GM18907 (cell line): Measurements from ENCODE around the gene BPIFB4.
"Not testable (repeated sequence)": the region's sequence is repeated elsewhere in the genome, so short reads cannot be mapped to it uniquely, and the experiment has no call there.

ENCODE experiments used
- ATAC-seq: cut with Tn5 transposase; IDR thresholded peaks from one replicate; pipeline ENCODE4 v1.9.1; 2021; ENCODE audit warnings: mild to moderate bottlenecking, moderate library complexity; ENCODE audit not compliant: unreplicated experiment

BPIFB4 gene

DNA sequence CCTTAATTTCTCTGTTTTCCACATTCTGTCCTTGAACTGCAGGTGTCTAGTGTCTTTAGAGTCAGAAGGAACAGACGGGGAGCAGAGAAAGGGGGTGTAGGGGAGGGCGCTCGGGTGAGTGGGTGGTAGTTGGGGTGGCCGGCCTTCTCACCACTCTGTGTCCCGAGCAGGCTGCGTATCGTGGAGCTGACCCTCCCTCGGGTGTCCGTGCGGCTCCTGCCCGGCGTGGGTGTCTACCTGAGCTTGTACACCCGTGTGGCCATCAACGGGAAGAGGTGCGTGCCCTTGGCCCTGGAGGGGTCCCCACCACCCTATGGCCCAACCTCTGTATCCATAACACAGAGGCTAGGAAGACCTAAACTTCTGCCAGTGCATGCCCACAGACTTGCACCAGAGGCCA lies 5.3 kb downstream of the BPIFB4 start:
- no peak for ATAC-seq

DNA sequence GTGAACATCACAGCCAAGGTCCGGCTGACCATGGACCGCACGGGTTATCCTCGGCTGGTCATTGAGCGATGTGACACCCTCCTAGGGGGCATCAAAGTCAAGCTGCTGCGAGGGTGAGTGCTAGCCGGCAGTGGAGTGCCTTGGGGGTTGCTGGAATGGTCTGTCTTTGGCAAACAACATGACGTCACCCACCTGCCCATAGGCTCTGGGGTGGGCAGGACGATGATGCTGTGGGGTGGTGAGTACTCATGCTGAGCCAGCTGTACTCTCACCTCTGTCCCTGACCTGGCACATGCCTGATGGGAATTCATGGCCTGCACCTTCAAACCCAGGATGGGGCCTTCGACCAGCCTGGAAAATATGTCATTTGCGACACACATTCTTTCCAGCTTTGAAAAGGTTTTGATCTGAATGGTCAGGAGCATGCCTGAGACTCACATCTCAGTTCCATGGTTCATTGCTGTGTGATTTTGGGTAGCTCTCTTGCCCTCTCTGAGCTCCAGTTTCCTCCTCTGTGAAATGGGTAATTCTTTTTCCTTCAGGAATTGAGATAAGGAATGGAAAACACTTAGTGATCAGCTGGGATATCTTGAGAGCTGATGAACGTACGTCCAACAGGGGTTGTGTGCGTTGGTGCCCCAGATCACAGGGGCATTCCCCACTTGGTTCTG lies 6.7 kb downstream of the BPIFB4 start:
- ATAC-seq = no peak

DNA sequence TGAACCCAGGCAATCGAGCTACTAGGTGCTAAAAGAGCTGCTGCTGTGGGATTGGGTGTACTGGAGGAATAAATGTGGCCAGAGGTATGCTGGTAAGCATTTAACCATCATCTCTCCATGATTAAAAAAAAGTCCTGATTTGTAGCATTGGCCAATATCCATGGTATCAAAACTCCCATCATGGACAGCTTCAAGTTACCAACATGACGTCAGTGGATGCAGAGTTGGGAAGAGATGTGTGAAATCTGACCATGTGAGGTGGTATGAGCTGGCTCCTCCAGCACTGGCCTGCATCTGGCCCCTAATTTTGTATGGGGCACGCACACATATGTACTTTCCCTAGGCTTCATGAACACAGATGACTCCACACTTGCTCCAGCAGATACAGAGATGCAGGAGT lies 11.7 kb downstream of the BPIFB4 start:
- ATAC-seq = no peak

DNA sequence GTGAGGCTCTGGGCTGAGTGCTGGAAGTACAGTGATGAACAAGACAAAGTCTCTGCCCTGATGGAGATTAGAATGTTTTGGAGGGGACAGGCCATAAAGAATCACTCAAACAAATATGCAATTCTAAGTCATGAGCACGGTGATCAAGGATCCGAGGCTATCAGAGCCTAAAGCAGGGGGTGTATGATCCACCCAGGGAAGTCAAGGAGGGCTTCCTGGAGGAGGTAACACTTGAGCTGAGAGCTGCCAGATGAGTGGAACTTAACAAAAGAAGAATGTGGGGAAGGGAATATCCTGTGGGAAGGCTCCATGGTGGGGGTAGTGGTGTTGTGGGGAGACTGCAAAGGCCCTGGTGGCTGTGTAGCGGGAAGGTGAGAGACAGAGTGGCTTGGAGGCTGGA lies 12.2 kb downstream of the BPIFB4 start:
- ATAC-seq = no peak

DNA sequence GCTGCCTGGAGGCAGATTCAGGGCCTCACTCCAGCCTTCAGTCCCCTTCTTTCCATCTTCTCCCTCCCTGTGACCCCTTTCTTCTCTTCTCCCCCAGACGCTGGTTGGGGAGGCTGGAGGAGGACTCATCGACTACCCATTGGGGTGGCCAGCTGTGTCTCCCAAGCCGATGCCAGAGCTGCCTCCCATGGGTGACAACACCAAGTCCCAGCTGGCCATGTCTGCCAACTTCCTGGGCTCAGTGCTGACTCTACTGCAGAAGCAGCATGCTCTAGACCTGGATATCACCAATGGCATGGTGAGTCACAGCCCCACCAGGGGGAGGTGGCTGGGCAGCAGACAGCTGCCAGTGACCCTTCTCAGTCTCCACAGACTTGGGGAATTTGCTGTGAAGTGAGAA lies 12.9 kb downstream of the BPIFB4 start:
- no peak for ATAC-seq

DNA sequence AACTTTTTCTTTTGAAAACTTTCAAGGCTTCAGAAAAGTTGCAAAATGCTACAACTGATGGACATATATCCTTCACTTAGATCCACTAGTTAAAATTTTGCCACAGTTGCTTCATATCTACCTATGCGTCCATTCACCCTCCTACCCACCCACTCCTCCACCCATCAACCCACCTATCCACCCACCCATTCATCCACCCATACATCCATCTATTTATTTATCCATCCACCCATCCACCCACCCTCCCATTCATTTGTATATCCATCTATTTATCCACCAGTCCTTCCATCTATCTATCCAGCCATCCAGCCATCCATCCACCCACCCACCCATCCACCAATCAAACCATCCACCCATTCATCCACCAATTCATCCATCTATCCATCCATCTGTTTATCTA lies 13.6 kb downstream of the BPIFB4 start:
- no peak for ATAC-seq

DNA sequence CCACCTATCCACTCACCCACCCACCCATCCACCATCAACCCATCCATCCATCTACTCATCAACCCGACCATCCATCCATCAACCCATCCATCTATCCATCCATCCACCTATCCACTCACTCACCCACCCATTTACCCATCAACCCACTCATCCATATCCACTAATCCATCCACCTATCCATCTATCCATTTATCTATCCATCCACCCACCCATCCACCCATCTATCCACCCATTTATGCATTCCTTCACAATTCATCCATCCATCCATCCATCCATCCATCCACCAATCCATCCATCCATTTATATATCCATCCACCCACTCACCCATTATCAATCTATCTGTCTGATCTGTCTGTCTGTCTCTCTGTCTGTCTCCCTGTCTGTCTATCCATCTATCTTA lies 14.1 kb downstream of the BPIFB4 start:
- ATAC-seq = no peak

DNA sequence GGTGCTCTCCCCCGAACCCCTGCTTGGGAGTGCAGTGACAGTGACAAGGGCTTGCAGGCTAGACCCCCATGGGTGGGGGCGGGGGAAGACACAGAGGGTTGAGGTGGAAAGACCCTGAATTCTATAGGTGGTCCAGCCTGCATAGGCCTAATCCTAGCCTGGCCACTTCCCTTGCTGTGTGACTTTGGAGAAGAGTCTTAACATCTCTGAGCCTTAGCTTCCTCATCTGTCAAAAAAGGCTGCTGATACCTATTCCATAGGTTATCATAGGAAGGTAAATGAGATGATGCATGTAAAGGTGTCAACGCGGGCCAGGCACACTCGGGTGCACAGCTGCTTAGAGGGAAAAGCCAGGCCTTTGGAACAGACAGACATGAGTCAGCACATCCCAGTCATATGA lies 15.8 kb downstream of the BPIFB4 start:
- no peak for ATAC-seq

DNA sequence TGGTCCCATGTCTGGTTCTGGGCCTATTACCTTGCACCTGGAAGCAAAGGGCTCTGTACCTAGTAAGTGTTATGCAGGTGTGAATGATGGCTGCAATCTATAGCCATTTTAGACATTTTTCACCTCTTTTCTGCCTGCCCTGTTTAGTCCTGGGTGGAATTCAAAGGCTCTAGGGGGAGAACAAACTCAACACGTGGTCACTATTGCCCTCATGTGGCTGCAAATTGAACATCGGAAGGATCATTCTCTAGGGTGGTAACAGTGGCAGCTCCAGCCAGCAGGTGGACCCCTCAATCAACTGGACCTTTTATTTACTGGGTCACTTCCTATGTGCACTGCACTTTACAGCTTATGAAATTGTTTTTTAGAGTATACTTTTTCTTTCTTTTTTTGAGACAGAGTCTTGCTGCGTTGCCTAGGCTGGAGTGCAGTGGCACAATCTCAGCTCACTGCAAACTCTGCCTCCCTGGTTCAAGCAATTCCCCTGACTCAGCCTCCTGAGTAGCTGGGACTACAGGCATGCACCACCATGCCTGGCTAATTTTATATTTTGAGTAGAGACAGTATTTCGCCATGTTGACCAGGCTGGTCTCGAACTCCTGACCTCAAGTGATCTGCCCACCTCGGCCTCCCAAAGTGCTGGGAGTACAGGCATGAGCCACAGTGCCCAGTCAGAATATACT lies 16.6 kb downstream of the BPIFB4 start:
- ATAC-seq = not testable (repeated sequence)

DNA sequence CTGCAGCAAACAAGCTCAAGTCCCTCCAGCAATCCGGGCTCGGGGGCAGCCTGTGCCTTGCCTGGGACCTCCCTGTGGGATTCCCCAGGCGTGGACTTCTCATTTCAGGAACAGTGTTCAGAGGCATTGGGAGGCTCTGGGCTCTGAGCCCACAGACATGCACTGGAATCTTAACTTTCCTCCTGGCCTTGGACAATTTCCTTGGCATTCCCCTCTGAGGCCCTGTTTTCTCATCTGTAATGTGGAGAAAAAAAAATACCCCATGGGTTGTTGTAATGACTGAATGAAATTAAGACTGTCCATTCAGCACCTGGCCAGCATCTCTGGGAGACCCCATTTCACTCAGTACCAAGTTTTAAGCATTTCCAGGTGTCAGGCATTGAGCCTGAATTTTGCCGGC lies 17.6 kb downstream of the BPIFB4 start:
- ATAC-seq = no peak

DNA sequence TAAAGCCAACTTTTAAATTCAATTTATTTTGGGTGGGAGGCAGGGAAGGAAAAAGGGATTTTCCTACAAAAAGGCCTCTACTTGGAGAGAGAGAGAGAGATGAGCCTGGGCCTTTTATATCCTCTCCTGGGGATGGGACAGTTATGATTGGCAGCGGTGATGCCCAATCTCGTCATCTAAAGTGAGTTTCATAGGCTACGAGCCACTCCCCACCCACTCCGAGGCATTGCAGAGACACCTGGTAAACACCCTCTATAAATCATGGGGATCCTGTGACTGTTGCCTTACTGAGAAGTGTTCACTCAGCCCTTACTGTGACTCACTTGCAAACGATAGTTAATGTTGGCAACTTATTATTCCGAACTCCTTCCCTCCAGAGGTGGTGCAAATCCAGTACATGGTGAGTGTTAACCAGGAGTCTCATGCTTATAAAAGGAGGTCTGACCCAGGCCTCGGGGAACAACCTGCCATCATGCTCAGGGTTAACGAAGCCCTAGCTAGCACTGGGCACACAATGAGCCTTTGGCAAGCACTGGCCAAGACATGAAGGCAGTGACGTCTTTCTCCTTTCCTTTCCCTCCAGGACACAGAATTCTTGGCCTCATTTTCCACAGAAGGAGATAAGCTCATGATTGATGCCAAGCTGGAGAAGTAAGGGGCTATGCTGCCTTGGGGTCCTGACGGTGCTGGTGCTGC lies 20.5 kb downstream of the BPIFB4 start:
- no peak for ATAC-seq

DNA sequence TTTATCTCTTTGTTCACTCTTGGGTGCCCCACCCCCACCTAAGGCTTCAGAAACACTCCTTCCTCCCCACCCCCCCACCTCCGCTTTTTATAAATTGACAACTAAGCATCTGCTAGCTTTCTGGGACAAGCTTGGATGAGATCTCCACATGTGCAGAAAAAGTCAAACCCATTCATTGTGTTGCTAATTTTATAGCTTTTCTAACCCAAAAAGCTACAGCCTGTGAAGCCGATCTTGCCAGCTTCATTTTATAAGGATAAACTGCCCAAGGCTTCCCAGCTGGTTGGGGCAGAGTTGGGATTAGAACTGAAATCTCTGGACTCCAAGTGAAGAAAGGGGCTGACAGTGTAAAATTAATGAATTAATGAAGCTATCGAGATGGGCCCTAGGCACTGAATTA lies 24.1 kb downstream of the BPIFB4 start:
- no peak for ATAC-seq

DNA sequence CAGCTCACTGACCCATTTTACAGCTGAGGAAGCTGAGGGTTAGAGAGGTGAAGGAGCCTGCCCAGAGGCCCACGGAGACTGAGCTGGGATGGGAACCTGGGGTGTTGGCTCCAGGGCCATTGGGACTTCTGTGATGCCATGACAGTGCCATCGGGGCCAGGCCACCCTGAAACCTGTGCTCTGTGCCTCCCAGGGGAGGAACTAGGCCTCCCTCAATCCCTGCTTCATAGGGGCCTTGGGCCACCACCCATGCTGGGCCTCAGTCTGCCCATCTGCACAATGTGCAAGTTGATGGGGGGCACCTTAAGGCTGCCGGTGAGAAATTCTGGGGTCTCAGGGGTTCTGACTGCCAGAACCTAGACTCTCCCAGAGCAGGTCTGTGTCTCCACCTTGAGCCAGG lies 24.9 kb downstream of the BPIFB4 start:
- ATAC-seq = no peak

DNA sequence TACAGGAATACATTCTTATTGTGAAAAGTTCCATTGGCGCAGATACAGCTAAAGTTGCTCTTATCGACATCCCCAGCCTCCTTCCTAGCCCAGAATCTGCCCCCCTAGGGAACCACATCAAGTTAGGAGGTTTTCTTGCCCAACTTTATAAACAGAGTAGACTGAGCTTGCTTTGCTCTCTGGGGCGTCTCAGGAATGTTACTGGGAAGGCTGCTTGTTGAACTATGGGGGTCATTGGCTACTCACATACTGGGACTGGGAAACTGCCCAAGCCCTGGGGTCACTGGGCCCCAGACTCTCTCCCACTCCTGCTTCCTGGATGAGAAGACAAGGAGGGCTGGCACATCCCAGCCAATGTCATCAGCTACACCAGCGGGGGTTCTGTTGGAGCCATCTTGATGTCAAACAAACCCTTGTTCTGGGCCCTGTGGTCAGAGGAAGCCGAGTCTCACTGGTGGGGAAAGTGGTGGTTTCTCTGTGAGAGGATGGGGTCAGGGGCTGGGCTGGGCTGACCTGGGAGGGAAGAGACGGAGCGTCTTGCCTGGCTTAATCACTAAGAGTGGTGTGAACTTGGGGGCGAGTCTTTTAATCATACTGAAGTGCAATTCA lies 26.0 kb downstream of the BPIFB4 start:
- ATAC-seq = no peak

DNA sequence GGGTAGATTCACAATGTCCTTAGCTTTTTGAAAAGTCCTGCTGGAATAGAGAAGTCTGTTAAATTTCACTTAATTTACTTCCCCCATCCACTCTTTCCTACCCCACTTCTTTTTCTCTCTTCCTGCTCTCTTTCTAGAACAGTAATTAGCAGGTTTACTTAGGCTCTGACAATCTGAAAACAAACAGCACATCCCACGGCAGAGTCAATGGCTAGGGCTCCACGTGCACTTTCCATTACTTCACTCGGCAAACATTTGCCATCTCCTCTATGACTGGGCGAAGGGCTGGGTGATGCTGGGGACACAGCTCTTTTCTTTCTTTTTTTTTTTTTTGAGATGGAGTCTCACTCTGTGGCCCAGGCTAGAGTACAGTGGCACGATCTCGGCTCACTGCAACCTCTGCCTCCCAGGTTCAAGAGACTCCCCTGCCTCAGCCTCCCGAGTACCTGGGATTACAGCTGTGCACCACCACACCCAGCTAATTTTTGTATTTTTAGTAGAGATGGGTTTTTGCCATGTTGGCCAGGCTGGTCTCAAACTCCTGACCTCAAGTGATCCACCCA lies 26.7 kb downstream of the BPIFB4 start:
- not testable (repeated sequence) for ATAC-seq

DNA sequence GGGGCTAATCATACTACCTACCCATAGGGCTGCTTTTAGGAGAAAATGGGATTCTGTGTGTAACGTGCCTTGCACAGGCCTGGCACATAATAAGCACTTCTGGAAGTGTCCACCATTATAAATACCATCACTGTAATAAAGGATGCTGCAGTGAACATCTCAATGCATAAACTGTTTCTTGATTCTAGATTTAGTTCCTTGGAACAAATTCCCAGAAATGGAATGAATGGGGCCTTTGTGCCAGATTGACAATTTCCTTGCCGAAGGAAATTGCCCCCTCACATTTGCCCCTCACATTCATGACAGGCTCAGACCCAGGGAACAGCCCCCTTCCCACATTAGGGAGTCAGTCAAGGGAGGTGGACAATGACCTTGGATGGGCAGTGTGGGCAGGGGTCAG lies 29.2 kb downstream of the BPIFB4 start:
- ATAC-seq = no peak

DNA sequence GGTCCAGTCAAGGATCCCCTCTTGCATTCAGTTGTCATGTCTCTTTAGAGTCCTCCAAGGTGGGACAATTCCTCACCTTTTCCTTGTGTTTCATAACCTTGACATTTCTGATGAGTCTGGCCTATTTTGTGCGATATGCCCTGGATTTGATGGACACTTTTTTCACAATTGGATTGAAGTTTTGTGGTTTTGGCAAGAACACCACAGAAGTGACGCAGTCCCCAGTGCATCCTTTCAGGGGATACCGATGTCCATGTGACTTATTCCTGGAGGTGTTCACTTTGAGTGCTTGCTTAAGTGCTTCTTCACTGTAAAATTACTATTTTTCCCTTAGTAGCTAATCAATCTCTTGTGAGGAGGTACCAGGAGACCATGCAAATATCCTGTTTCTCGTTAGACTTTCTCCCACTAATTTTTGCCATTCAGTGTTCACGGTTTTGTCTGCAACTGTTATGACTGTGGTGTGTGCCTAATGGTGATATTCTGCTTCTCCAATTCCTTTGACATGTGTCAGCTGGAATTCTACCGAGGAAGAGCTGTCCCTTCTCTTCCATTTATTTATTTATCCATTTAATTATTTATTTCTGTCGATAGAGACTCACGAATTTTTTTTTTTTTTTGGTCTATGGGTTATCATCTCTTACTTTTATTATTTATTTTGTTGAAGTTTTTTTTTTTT lies 30.8 kb downstream of the BPIFB4 start:
- ATAC-seq = no peak

DNA sequence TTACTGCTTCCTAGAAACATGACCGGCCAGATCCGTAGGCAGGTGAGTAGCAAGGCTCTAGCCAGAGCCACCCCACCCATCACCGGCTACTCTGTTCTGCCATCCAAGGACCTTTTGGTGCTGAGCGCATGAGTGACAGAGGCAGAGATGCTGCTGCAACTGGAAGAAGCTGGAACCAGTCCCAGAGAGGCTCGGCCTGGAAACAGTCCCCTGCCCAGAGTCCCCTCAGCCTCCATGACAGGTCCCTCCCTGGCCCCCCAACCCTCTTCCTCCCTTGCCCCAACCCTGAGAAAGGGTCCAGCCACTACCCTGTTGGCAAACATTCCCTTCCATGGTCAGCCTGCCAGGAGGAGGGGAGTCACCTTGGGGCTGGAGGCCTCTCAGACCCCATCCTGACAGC lies 31.9 kb downstream of the BPIFB4 start:
- ATAC-seq = no peak

DNA sequence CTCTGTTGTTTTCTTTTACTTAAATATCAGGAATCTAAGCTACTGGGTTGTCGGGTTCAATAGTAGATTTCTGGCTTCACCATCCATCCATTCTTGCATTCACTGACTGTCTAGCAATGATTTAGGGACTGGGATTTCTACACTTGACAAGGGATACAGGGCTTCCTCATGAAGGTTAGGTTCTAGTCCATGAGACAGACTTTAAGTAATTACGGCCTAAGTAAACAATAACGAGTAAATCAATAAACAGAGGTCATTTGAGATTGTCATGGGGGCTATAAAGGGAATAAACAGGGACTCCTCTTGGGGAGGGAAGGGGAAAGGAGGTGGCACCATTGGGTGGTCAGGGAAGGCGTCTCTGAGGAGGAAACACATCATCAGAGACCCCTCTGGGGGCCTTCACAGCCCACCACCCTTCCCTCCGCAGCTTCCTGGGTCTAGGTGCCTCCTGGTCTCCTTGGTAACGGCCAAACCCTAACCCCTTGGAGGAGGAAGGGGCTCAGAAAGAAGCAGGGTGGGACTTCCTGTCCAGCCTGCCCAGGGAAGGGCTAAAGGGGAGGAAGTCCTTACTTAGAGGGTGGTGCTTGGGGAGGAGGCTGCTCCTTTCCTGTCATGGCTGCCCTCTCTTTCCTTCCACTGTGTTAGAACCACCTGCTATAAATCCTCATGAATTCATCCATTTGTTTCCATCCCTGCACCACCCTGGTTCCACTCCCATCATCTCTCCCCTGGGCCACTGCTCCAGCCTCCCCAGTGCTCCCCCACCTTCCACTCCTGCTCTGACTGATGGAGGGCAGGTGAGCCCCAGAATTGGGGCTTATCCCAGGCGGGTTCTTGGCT lies 33.3 kb downstream of the BPIFB4 start:
- ATAC-seq = no peak

DNA sequence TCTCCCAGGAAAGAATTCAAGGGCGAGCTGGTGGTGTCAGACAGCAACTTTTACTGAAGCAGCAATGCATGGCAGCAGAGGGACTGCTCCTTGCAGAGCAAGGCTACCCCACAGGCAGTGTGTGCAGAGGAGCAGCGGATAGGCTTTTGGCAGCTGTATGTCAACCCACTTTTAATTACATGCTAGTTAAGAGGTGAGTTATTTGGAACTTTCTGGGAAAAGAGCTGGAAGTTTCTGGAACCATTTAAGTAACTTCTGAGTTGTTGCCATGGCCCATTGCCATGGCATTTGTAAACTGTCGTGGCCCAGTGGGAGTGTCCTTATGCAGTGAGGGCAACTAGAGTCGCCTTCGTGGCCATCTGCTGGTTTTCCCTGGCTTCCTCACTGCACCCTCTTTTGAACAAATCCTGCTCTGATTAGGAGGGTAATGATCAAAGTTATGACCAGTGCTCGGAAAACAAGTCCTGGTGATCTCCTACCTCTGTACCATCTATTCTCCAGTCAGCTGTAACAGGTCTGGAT lies 34.0 kb downstream of the BPIFB4 start:
- ATAC-seq = no peak
